H9 (cell line): Measurements from ENCODE around the gene VAV3. TPM values are rescaled to one million over a fixed set of nuclear protein-coding genes. Genes with fewer than 3 reads are reported as not detected.

ENCODE experiments used
- DNase-seq: peaks from one replicate; pipeline ENCODE4 v3.0.0-alpha.2; 2017
- H2AFZ ChIP-seq: one replicate; pipeline ENCODE4 v1.6.1; 2013; ENCODE audit warnings: mild to moderate bottlenecking, low read length, control low read depth, moderate library complexity
- H2AK5ac ChIP-seq: 2 replicates; pipeline ENCODE4 v1.6.1; 2013; ENCODE audit warnings: low read length, control low read depth, mixed read lengths; ENCODE audit not compliant: insufficient read length
- H2BK120ac ChIP-seq: one replicate; pipeline ENCODE4 v1.6.1; 2013; ENCODE audit warnings: low read depth, mild to moderate bottlenecking, low read length, control low read depth, inconsistent platforms; ENCODE audit not compliant: poor library complexity, severe bottlenecking
- H2BK12ac ChIP-seq: 2 replicates; pipeline ENCODE4 v1.6.1; 2013; ENCODE audit warnings: low read length, control low read depth, mixed read lengths, low read depth; ENCODE audit not compliant: insufficient read length
- H2BK15ac ChIP-seq: 2 replicates; pipeline ENCODE4 v1.6.1; 2013; ENCODE audit warnings: low read depth, low read length, control low read depth
- H2BK20ac ChIP-seq: one replicate; pipeline ENCODE4 v1.6.1; 2013; ENCODE audit warnings: low read depth, mild to moderate bottlenecking, low read length, control low read depth, inconsistent platforms; ENCODE audit not compliant: poor library complexity, severe bottlenecking
- H2BK5ac ChIP-seq: 2 replicates; pipeline ENCODE4 v1.6.1; 2013; ENCODE audit warnings: low read length, control low read depth, mixed read lengths; ENCODE audit not compliant: insufficient read length
- H3K14ac ChIP-seq: 2 replicates; pipeline ENCODE4 v1.6.1; 2013; ENCODE audit warnings: low read length, control low read depth; ENCODE audit not compliant: insufficient read depth
- H3K18ac ChIP-seq: 2 replicates; pipeline ENCODE4 v1.6.1; 2013; ENCODE audit warnings: low read depth, mild to moderate bottlenecking, mixed read lengths, low read length, control low read depth; ENCODE audit not compliant: insufficient read length
- H3K23ac ChIP-seq: 2 replicates; pipeline ENCODE4 v1.6.1; 2013; ENCODE audit warnings: low read length, control low read depth, mixed read lengths, low read depth; ENCODE audit not compliant: insufficient read length
- H3K23me2 ChIP-seq: 2 replicates; pipeline ENCODE4 v1.6.1; 2013; ENCODE audit warnings: low read depth, mild to moderate bottlenecking, mixed read lengths, low read length, control low read depth; ENCODE audit not compliant: insufficient read length, poor library complexity, severe bottlenecking
- H3K27ac ChIP-seq: 2 replicates; pipeline ENCODE4 v1.5.1; 2013; ENCODE audit warnings: low read length, control low read depth, mixed read lengths, low read depth; ENCODE audit not compliant: insufficient read length
- H3K27me3 ChIP-seq: 2 replicates; pipeline ENCODE4 v1.6.1; 2013; ENCODE audit warnings: low read length, control low read depth, inconsistent platforms; ENCODE audit not compliant: insufficient read depth
- H3K4ac ChIP-seq: 2 replicates; pipeline ENCODE4 v1.6.1; 2013; ENCODE audit warnings: low read depth, mild to moderate bottlenecking, control low read depth, inconsistent platforms, low read length, moderate library complexity
- H3K4me1 ChIP-seq: 2 replicates; pipeline ENCODE4 v1.6.1; 2013; ENCODE audit warnings: low read length, control low read depth, inconsistent platforms; ENCODE audit not compliant: insufficient read depth
- H3K4me2 ChIP-seq: 2 replicates; pipeline ENCODE4 v1.6.1; 2013; ENCODE audit warnings: low read length, control low read depth, mixed read lengths; ENCODE audit not compliant: insufficient read length, insufficient read depth
- H3K56ac ChIP-seq: 2 replicates; pipeline ENCODE4 v1.6.1; 2013; ENCODE audit warnings: low read depth, mild to moderate bottlenecking, mixed read lengths, low read length, control low read depth; ENCODE audit not compliant: insufficient read length
- H3K79me1 ChIP-seq: 2 replicates; pipeline ENCODE4 v1.6.1; 2013; ENCODE audit warnings: low read depth, mild to moderate bottlenecking, moderate library complexity, low read length, control low read depth, inconsistent platforms; ENCODE audit not compliant: insufficient read depth, poor library complexity, severe bottlenecking
- H3K79me2 ChIP-seq: 2 replicates; pipeline ENCODE4 v1.6.1; 2013; ENCODE audit warnings: low read length, control low read depth, inconsistent platforms; ENCODE audit not compliant: insufficient read depth
- H3K9ac ChIP-seq: 2 replicates; pipeline ENCODE4 v1.6.1; 2013; ENCODE audit warnings: low read length, control low read depth, mixed read lengths; ENCODE audit not compliant: insufficient read length; ENCODE audit errors: extremely low read depth
- H3K9me3 ChIP-seq: one replicate; pipeline ENCODE4 v1.6.1; 2013; ENCODE audit warnings: low read depth, low read length, inconsistent platforms; ENCODE audit not compliant: control insufficient read depth
- H3T11ph ChIP-seq: one replicate; pipeline ENCODE4 v1.6.1; 2013; ENCODE audit warnings: mild to moderate bottlenecking, low read length, control low read depth, inconsistent platforms
- H4K20me1 ChIP-seq: one replicate; pipeline ENCODE4 v1.6.1; 2013; ENCODE audit not compliant: control insufficient read depth, insufficient read length, insufficient read depth
- H4K5ac ChIP-seq: 2 replicates; pipeline ENCODE4 v1.6.1; 2013; ENCODE audit warnings: low read depth, mild to moderate bottlenecking, mixed read lengths, low read length, control low read depth; ENCODE audit not compliant: insufficient read length
- H4K8ac ChIP-seq: replicated peaks from 2 replicates; pipeline ENCODE4 v1.6.1; 2013; ENCODE audit warnings: low read length, control low read depth, mixed read lengths, low read depth; ENCODE audit not compliant: insufficient read length
- H4K91ac ChIP-seq: 2 replicates; pipeline ENCODE4 v1.6.1; 2013; ENCODE audit warnings: low read depth, mild to moderate bottlenecking, moderate library complexity, mixed read lengths, low read length, control low read depth; ENCODE audit not compliant: insufficient read length
- H3K27ac Mint-ChIP-seq, 3 experiments: 2 replicates in 2 of 3; 3 replicates in 1 of 3; pipeline ENCODE4 v1.8.0; 2020 to 2021; ENCODE audit warnings: mixed read lengths in 3 of 3, mild to moderate bottlenecking in 1 of 3, moderate library complexity in 1 of 3
- H3K27me3 Mint-ChIP-seq: 2 replicates; pipeline ENCODE4 v1.8.0; 2021; ENCODE audit warnings: low read depth, mild to moderate bottlenecking, moderate library complexity, mixed read lengths
- H3K36me3 Mint-ChIP-seq, 3 experiments: 2 replicates in 2 of 3; 3 replicates in 1 of 3; pipeline ENCODE4 v1.8.0; 2020 to 2021; ENCODE audit warnings: low read depth in 3 of 3, mixed read lengths in 3 of 3; ENCODE audit not compliant: insufficient read depth in 1 of 3
- H3K4me1 Mint-ChIP-seq, 2 experiments: 2 replicates each; pipeline ENCODE4 v1.8.0; 2020; ENCODE audit warnings: mixed read lengths in 2 of 2
- H3K4me3 Mint-ChIP-seq, 2 experiments: 2 replicates in 1 of 2; 3 replicates in 1 of 2; pipeline ENCODE4 v1.8.0; 2020 to 2021; ENCODE audit warnings: mild to moderate bottlenecking in 2 of 2, mixed read lengths in 2 of 2, moderate library complexity in 1 of 2
- H3K9me3 Mint-ChIP-seq, 2 experiments: 2 replicates in 1 of 2; 3 replicates in 1 of 2; pipeline ENCODE4 v1.8.0; 2020; ENCODE audit warnings: mild to moderate bottlenecking in 2 of 2, mixed read lengths in 2 of 2, moderate library complexity in 1 of 2
- total RNA-seq: library from RNA; stranded (reverse); gene quantifications from 2 replicates; pipeline ENCODE4 v1.2.1, GENCODE V29; 2021
- TF ChIP-seq, protein P1 (sequence below): fragments of 200-600 bp; sonication (generic); conservative IDR thresholded peaks from 3 replicates; pipeline ENCODE4 v1.8.0; 2021; ENCODE audit warnings: antibody characterized with exemption, mild to moderate bottlenecking

Gene VAV3
- total RNA-seq, 1 experiment from 2014 or later = 5.1 TPM

DNA sequence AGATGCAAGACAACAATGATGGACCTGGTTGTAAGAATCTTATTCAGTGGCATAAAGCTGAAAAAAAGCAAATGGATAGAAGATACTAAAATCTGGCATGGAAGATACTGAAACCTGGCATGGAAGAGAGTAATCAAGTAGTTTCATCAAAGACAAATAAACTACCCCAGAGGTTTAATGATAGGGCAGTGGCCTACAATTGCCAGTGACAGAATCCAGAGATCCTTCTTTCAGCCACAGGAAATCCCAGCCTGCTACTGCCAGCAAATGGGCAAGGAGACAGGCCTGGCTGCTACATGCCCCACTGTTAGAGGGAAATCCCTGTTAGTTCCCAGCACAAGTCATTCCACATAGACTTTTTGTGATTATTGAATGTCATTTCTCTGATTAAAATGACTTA is 409.4 kb downstream of the VAV3 start:
- Histone ChIP-seq H2BK120ac (no peak overlapping the region), H3K79me2 (no peaks in the 10 kb centered on the region), H3K18ac (no peak overlapping the region), H3K14ac (no peak overlapping the region), H2BK20ac (no peak overlapping the region), H3K23me2 (no peaks in the 10 kb centered on the region), H2BK15ac (no peak overlapping the region), H2AK5ac (no peak overlapping the region), H3K9me3 (no peaks in the 10 kb centered on the region), H2BK12ac (no peak overlapping the region), H2AFZ (no peak overlapping the region), H3K4me1 (no peaks in the 10 kb centered on the region), H3K27me3 (no peaks in the 10 kb centered on the region), H4K5ac (no peak overlapping the region), H4K91ac (no peak overlapping the region), H2BK5ac (no peak overlapping the region), H3T11ph (no peak overlapping the region), H3K56ac (no peak overlapping the region), H3K27ac (no peak overlapping the region), H3K79me1 (no peaks in the 10 kb centered on the region), H3K23ac (no peak overlapping the region), H3K9ac (no peak overlapping the region), H4K8ac (no peak overlapping the region), H3K4ac (no peak overlapping the region), H3K4me2 (no peak overlapping the region), H4K20me1 (no peaks in the 10 kb centered on the region)
- H3K9me3 Mint-ChIP-seq = no peaks in the 10 kb centered on the region
- no peaks in the 10 kb centered on the region for H3K27me3 Mint-ChIP-seq
- H3K27ac Mint-ChIP-seq = no peak overlapping the region
- H3K4me3 Mint-ChIP-seq = no peak overlapping the region
- TF ChIP-seq, protein P1, sequence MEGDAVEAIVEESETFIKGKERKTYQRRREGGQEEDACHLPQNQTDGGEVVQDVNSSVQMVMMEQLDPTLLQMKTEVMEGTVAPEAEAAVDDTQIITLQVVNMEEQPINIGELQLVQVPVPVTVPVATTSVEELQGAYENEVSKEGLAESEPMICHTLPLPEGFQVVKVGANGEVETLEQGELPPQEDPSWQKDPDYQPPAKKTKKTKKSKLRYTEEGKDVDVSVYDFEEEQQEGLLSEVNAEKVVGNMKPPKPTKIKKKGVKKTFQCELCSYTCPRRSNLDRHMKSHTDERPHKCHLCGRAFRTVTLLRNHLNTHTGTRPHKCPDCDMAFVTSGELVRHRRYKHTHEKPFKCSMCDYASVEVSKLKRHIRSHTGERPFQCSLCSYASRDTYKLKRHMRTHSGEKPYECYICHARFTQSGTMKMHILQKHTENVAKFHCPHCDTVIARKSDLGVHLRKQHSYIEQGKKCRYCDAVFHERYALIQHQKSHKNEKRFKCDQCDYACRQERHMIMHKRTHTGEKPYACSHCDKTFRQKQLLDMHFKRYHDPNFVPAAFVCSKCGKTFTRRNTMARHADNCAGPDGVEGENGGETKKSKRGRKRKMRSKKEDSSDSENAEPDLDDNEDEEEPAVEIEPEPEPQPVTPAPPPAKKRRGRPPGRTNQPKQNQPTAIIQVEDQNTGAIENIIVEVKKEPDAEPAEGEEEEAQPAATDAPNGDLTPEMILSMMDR = no peak
- H3K4me1 Mint-ChIP-seq = no peaks in the 10 kb centered on the region
- no peaks in the 10 kb centered on the region for H3K36me3 Mint-ChIP-seq
- DNase-seq = no peak
